Measurements from ENCODE around the gene FOXA3. TPM values are rescaled to one million over a fixed set of nuclear protein-coding genes. Genes with fewer than 3 reads are reported as not detected.

Gene FOXA3
- total and polyA plus RNA-seq, 2 of the 4 experiments (the other 2 are of a cell fraction), result not detected

- no peak for DNase-seq
- TF ChIP-seq FOS (IDR thresholded peaks at IDR 0.05; ENCODE audit: low read depth, low read length), result no peak
- TF ChIP-seq RFX5 (IDR thresholded peaks at IDR 0.05; ENCODE audit: low read depth, low read length), result no peak
- TF ChIP-seq MXI1 (IDR thresholded peaks at IDR 0.05; ENCODE audit: borderline replicate concordance, low read depth, low read length), result no peak
- no peak for TF ChIP-seq POLR2A (IDR thresholded peaks at IDR 0.05; ENCODE audit: low read depth, low read length)
- no peak for TF ChIP-seq CTCF (conservative IDR thresholded peaks at IDR 0.05; ENCODE audit: low read depth, low read length)
- POLR2A ChIA-PET (ENCODE audit: unreplicated experiment), result no interaction called here
Measured at GRCh38 chr19:45815481-45816216, 48.5 kb upstream of the FOXA3 start.

More at GRCh38 chr19:45815481-45816216, 48.5 kb upstream of the FOXA3 start:
- Histone ChIP-seq H2BK20ac (ENCODE audit: low read depth, low read length) (no peak overlapping the region), H3K4ac (ENCODE audit: low read depth, low read length) (no peak overlapping the region), H2AFZ (replicated peaks; ENCODE audit: low read length, poor library complexity) (no peak overlapping the region), H3K18ac (ENCODE audit: low read depth, low read length) (no peak overlapping the region), H3K36me3 (ENCODE audit: control insufficient read depth, insufficient read depth, low read length) (peaks cover 20% of the 10 kb centered on the region), H3K9me3 (ENCODE audit: control insufficient read depth, insufficient read depth, low read length) (no peaks in the 10 kb centered on the region), H3K9me1 (ENCODE audit: insufficient read depth, low read length) (peaks cover 1% of the 10 kb centered on the region), H3K4me2 (ENCODE audit: low read depth, low read length) (no peak overlapping the region), H2BK15ac (ENCODE audit: low read depth, low read length) (no peak overlapping the region), H3K56ac (ENCODE audit: extremely low read depth, insufficient read depth, low read length) (no peak overlapping the region), H3K4me3 (ENCODE audit: insufficient read depth, low read depth, low read length) (no peak overlapping the region), H3K23ac (ENCODE audit: low read depth, low read length) (no peak overlapping the region), H3K4me1 (ENCODE audit: control insufficient read depth, insufficient read depth, low read length) (peaks cover under 1% of the 10 kb centered on the region), H3K9ac (ENCODE audit: low read depth, low read length) (no peak overlapping the region), H4K8ac (ENCODE audit: low read depth in 2 of 2, low read length in 2 of 2) (no peak overlapping the region), H2AK9ac (replicated peaks; ENCODE audit: low read depth, low read length, poor library complexity) (no peak overlapping the region), H3K14ac (replicated peaks; ENCODE audit: low read depth, low read length) (no peak overlapping the region), H4K20me1 (ENCODE audit: insufficient read depth, low read length) (peaks cover 7% of the 10 kb centered on the region), H4K91ac (ENCODE audit: insufficient read depth, low read depth, low read length) (no peak overlapping the region), H3K27ac (ENCODE audit: insufficient read depth, low read length) (no peak overlapping the region), H2BK5ac (ENCODE audit: low read depth, low read length, poor library complexity, severe bottlenecking) (no peak overlapping the region), H3K79me1 (ENCODE audit: low read depth in 1 of 2, low read length in 2 of 2) (no peaks in the 10 kb centered on the region; a peak in 1 of 4 replicates), H2AK5ac (ENCODE audit: low read depth, low read length) (no peak overlapping the region), H2BK120ac (ENCODE audit: low read depth, low read length) (no peak overlapping the region), H4K5ac (ENCODE audit: low read depth, low read length) (no peak overlapping the region), H3K27me3 (ENCODE audit: control insufficient read depth, insufficient read depth, low read length) (no peaks in the 10 kb centered on the region)
- in situ Hi-C loops (cut with MboI; ENCODE audit: low sequenced_read_pairs) (no loop called here), dilution Hi-C loops (cut with HindIII; ENCODE audit: low sequenced_read_pairs, unreplicated experiment) (no loop called here), intact Hi-C loops (cut with micrococcal nuclease) (no loop called here)
- no TSS peak for BruUV-seq (replicated peaks)
- 21% methylated on average over 8 of the region's 44 CpGs; no CpG with 5 or more reads in 1 of the 2 experiments for WGBS, 2 experiments (ENCODE audit: extremely low coverage in 2 of 2, insufficient read length in 1 of 2)
- CTCF ChIA-PET, result no interaction called here
- ATAC-seq (ENCODE audit: low read depth), result no peak

Measured in IMR-90 (cell line).